C4-2B (cell line): Measurements from ENCODE around the gene CKB.

Source experiments
- CTCF ChIP-seq: fragments of 450-650 bp; conservative IDR thresholded peaks from 2 replicates; pipeline ENCODE4 v1.5.1; 2017; ENCODE audit warnings: mild to moderate bottlenecking
- ZFX ChIP-seq: fragments of 450-650 bp; IDR thresholded peaks from 2 replicates; pipeline ENCODE4 v1.6.1; 2017

DNA sequence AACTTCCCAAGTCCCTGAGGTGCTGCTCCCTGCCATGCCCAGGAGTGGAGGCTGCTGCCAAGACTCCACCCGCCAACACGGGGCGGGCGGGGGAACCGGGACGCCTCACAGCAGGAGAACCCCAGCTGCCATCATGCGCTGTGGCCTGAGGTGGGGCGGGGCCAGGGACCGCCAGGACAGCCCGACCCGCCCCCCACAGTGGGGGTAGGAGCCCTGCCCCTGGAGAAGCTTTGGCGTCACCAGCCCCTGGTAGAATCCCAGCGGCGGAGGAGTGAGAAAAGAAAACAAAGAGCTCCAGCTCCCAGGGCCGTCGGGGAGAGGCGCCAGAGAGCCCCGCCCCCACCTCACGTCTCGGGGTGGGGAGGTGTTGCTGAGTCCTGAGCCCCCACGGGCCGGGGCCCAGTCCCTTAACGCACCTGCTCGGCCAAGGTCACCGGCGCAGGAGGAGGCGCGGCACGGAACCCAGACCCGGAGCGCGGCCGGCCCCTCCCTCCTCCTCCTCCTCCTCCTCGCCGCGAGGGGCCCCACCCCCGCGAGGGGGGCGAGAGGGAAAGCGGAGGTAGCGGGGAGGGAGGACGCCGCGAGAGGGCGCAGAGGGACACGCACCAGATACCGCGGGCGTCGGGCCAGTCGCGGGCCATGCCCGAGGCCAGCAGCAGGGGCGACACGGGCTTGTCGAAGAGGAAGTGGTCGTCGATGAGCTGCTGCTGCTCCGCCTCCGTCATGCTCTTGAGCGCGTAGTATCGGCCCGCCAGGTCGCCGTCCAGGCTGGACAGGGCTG, 1.8 kb downstream of the CKB start:
- TF ChIP-seq CTCF: no peak; the same call in 1 of the 2 replicates
- no peak for TF ChIP-seq ZFX
